Activated CD4-positive, alpha-beta T cell treated with anti-CD3 and anti-CD28 coated beads, Interleukin-2, amount 50 U/mL, for 1 hour (primary cell): ENCODE measurements around the gene TYROBP.

ENCODE experiments used
- DNase-seq: peaks from one replicate; pipeline ENCODE4 v3.0.0-alpha.2; 2020

The TYROBP gene

GRCh38 chr19:35869327-35870123 is 38.6 kb downstream of the TYROBP start:
- peak; percentile 81 for DNase-seq

GRCh38 chr19:35868823-35869326 is 39.2 kb downstream of the TYROBP start:
- DNase-seq = no peak

GRCh38 chr19:35868172-35868822 is 39.8 kb downstream of the TYROBP start, which contains the start of gene APLP1:
TSS of gene APLP1 (plus strand) at chr19:35868574. CDS start at chr19:35868637, 63 bp downstream.
- DNase-seq = peak; percentile 61

GRCh38 chr19:35863018-35863417 is 45.1 kb downstream of the TYROBP start:
- no peak for DNase-seq

- no peak for DNase-seq
These were observed 45.6 kb downstream of the TYROBP start for GRCh38 chr19:35862528-35862927.

- no peak for DNase-seq
These were observed 46.4 kb downstream of the TYROBP start for GRCh38 chr19:35861640-35862160.

GRCh38 chr19:35860818-35861639 is 47.1 kb downstream of the TYROBP start:
- no peak for DNase-seq

GRCh38 chr19:35860436-35860817 is 47.7 kb downstream of the TYROBP start:
- no peak for DNase-seq

- no peak for DNase-seq
These were observed 48.7 kb downstream of the TYROBP start for GRCh38 chr19:35859414-35859813.

- no peak for DNase-seq
These were observed 49.8 kb downstream of the TYROBP start for GRCh38 chr19:35858311-35858710.

- no peak for DNase-seq
These were observed 51.4 kb downstream of the TYROBP start, which contains the start of gene KIRREL2 for GRCh38 chr19:35856546-35857149. TSS of gene KIRREL2 (plus strand) at chr19:35856911. CDS start at chr19:35857120, 209 bp downstream.
